CD4-positive, alpha-beta T cell treated with Interleukin-4 for 4 hours (primary cell): ENCODE measurements around the gene KLHL12.
"Not testable (repeated sequence)": the region's sequence is repeated elsewhere in the genome, so short reads cannot be mapped to it uniquely, and the experiment has no call there.

Source experiments
- DNase-seq: peaks from one replicate; pipeline ENCODE4 v3.0.0-alpha.2; 2020

Gene KLHL12

GRCh38 chr1:202945483-202945882 lies 18.4 kb upstream of the KLHL12 start:
- no peak for DNase-seq

- no peak for DNase-seq
Measured at GRCh38 chr1:202944438-202944921, 17.4 kb upstream of the KLHL12 start.

GRCh38 chr1:202942426-202942825 lies 15.4 kb upstream of the KLHL12 start:
- DNase-seq: no peak

- DNase-seq: no peak
Measured at GRCh38 chr1:202941372-202941771, 14.3 kb upstream of the KLHL12 start.

- no peak for DNase-seq
Measured at GRCh38 chr1:202940561-202940960, 13.5 kb upstream of the KLHL12 start.

GRCh38 chr1:202938287-202938925 lies 11.4 kb upstream of the KLHL12 start:
- DNase-seq: no peak

- DNase-seq: not testable (repeated sequence)
Measured at GRCh38 chr1:202936409-202936808, 9.4 kb upstream of the KLHL12 start.

GRCh38 chr1:202935844-202936243 lies 8.8 kb upstream of the KLHL12 start:
- no peak for DNase-seq

- DNase-seq: no peak
Measured at GRCh38 chr1:202934755-202935154, 7.7 kb upstream of the KLHL12 start.

GRCh38 chr1:202932476-202932875 lies 5.4 kb upstream of the KLHL12 start:
- no peak for DNase-seq

- no peak for DNase-seq
Measured at GRCh38 chr1:202923533-202923932, 3.5 kb downstream of the KLHL12 start.

GRCh38 chr1:202919615-202920014 lies 7.4 kb downstream of the KLHL12 start:
- no peak for DNase-seq

- no peak for DNase-seq
Measured at GRCh38 chr1:202915146-202915545, 11.9 kb downstream of the KLHL12 start.

GRCh38 chr1:202912476-202912875 lies 14.6 kb downstream of the KLHL12 start:
- DNase-seq: not testable (repeated sequence)

- DNase-seq: no peak
Measured at GRCh38 chr1:202909494-202909893, 17.5 kb downstream of the KLHL12 start.

- DNase-seq: no peak
Measured at GRCh38 chr1:202908998-202909397, 18.0 kb downstream of the KLHL12 start.

- no peak for DNase-seq
Measured at GRCh38 chr1:202905331-202905730, 21.7 kb downstream of the KLHL12 start.

- DNase-seq: not testable (repeated sequence)
Measured at GRCh38 chr1:202903808-202904207, 23.2 kb downstream of the KLHL12 start.

GRCh38 chr1:202901555-202901954 lies 25.5 kb downstream of the KLHL12 start:
- DNase-seq: no peak

- DNase-seq: no peak
Measured at GRCh38 chr1:202892501-202892900, 34.5 kb downstream of the KLHL12 start.

- no peak for DNase-seq
Measured at GRCh38 chr1:202890392-202890791, 36.6 kb downstream of the KLHL12 start.

- DNase-seq: peak; percentile 96
Measured at GRCh38 chr1:202888531-202889360, 38.3 kb downstream of the KLHL12 start, which contains the start of gene RABIF. RABIF (minus strand) TSS chr1:202889149; CDS start chr1:202889098, 51 bp downstream.

GRCh38 chr1:202888221-202888530 lies 38.9 kb downstream of the KLHL12 start:
- no peak for DNase-seq

GRCh38 chr1:202880961-202881460 lies 46.0 kb downstream of the KLHL12 start:
- no peak for DNase-seq
